GM23338 (cell line): ENCODE results near the gene TMBIM6. TPM values are rescaled to one million over a fixed set of nuclear protein-coding genes. Genes with fewer than 3 reads are reported as not detected.

Source experiments
- ATAC-seq: fragments of 200-7000 bp; cut with Tn5 transposase; 3 replicates; pipeline ENCODE4 v1.9.1; 2020
- DNase-seq: peaks from one replicate; pipeline ENCODE4 v3.0.0-alpha.2; 2015; ENCODE audit warnings: low spot score
- H2AFZ ChIP-seq: fragments of 200-600 bp; sonication (generic); 2 replicates; pipeline ENCODE4 v1.8.0; 2016; ENCODE audit warnings: antibody characterized with exemption, mild to moderate bottlenecking, moderate library complexity
- H3F3A ChIP-seq: fragments of 200-600 bp; sonication (generic); replicated peaks from 2 replicates; pipeline ENCODE4 v1.8.0; 2017; ENCODE audit warnings: antibody characterized with exemption, mixed run types, low read depth
- H3K27ac ChIP-seq: fragments of 200-600 bp; sonication (generic); 2 replicates; pipeline ENCODE4 v1.6.1; 2016; ENCODE audit warnings: low read depth
- H3K27me3 ChIP-seq: fragments of 200-600 bp; sonication (generic); 2 replicates; pipeline ENCODE4 v1.8.0; 2016; ENCODE audit warnings: mild to moderate bottlenecking, mixed run types, moderate library complexity; ENCODE audit not compliant: insufficient read depth
- H3K36me3 ChIP-seq: fragments of 200-600 bp; sonication (generic); 2 replicates; pipeline ENCODE4 v1.8.0; 2016; ENCODE audit warnings: mild to moderate bottlenecking; ENCODE audit not compliant: insufficient read depth
- H3K4me1 ChIP-seq: fragments of 200-600 bp; sonication (generic); 2 replicates; pipeline ENCODE4 v1.8.0; 2016; ENCODE audit warnings: mild to moderate bottlenecking, moderate library complexity; ENCODE audit not compliant: insufficient read depth
- H3K4me2 ChIP-seq: fragments of 200-600 bp; sonication (generic); 2 replicates; pipeline ENCODE4 v1.7.1; 2017; ENCODE audit warnings: mixed run types
- H3K4me3 ChIP-seq: fragments of 200-600 bp; sonication (generic); 2 replicates; pipeline ENCODE4 v1.6.1; 2016; ENCODE audit warnings: mixed run types
- H3K79me2 ChIP-seq: fragments of 200-600 bp; sonication (generic); replicated peaks from 2 replicates; pipeline ENCODE4 v1.8.0; 2017; ENCODE audit warnings: mild to moderate bottlenecking; ENCODE audit not compliant: insufficient read depth
- H3K9me2 ChIP-seq: fragments of 200-600 bp; sonication (generic); 2 replicates; pipeline ENCODE4 v1.8.0; 2017; ENCODE audit not compliant: insufficient read depth
- H4K20me1 ChIP-seq: fragments of 200-600 bp; sonication (generic); replicated peaks from 2 replicates; pipeline ENCODE4 v1.8.0; 2017; ENCODE audit warnings: mild to moderate bottlenecking; ENCODE audit not compliant: insufficient read depth
- H3K27ac Mint-ChIP-seq: 2 replicates; pipeline ENCODE4 v1.8.0; 2020; ENCODE audit warnings: inconsistent platforms, mild to moderate bottlenecking, moderate library complexity, mixed read lengths
- H3K27me3 Mint-ChIP-seq: 3 replicates; pipeline ENCODE4 v1.8.0; 2022; ENCODE audit warnings: low read depth, mild to moderate bottlenecking, moderate library complexity, mixed read lengths, inconsistent platforms; ENCODE audit not compliant: insufficient read depth, poor library complexity
- H3K36me3 Mint-ChIP-seq: 3 replicates; pipeline ENCODE4 v1.8.0; 2021; ENCODE audit warnings: low read depth, mild to moderate bottlenecking, inconsistent platforms, moderate library complexity, mixed read lengths
- H3K4me1 Mint-ChIP-seq: 3 replicates; pipeline ENCODE4 v1.8.0; 2020; ENCODE audit warnings: mild to moderate bottlenecking, inconsistent platforms, mixed read lengths
- H3K4me3 Mint-ChIP-seq: 3 replicates; pipeline ENCODE4 v1.8.0; 2021; ENCODE audit warnings: moderate library complexity, mild to moderate bottlenecking, inconsistent platforms, mixed read lengths
- H3K9me3 Mint-ChIP-seq: 3 replicates; pipeline ENCODE4 v1.8.0; 2020; ENCODE audit warnings: moderate library complexity, mild to moderate bottlenecking, inconsistent platforms, mixed read lengths
- CREB1 ChIP-seq: fragments of 250-450 bp; sonication (Bioruptor Pico); IDR thresholded peaks from 2 replicates; pipeline ENCODE4 v1.5.0; 2020; ENCODE audit warnings: low read depth, mild to moderate bottlenecking, moderate library complexity
- EZH2 ChIP-seq: fragments of 200-600 bp; sonication (generic); IDR thresholded peaks from one replicate; pipeline ENCODE4 v1.8.0; 2017; ENCODE audit warnings: antibody characterized with exemption, mild to moderate bottlenecking, low read depth; ENCODE audit not compliant: unreplicated experiment
- EZH2phosphoT487 ChIP-seq: fragments of 200-600 bp; sonication (generic); IDR thresholded peaks from one replicate; pipeline ENCODE4 v1.8.1; 2018; ENCODE audit warnings: antibody characterized with exemption; ENCODE audit not compliant: unreplicated experiment
- JUNB ChIP-seq: IDR thresholded peaks from one replicate; pipeline ENCODE4 v1.6.1; 2016; ENCODE audit warnings: antibody characterized with exemption; ENCODE audit not compliant: unreplicated experiment
- NANOG ChIP-seq: IDR thresholded peaks from 2 replicates; pipeline ENCODE4 v1.6.1; 2016; ENCODE audit warnings: antibody characterized with exemption, borderline replicate concordance
- POLR2AphosphoS5 ChIP-seq: IDR thresholded peaks from 2 replicates; pipeline ENCODE4 v1.6.1; 2016; ENCODE audit warnings: antibody characterized with exemption, low read depth
- STAT1 ChIP-seq: IDR thresholded peaks from one replicate; pipeline ENCODE4 v1.6.1; 2016; ENCODE audit warnings: antibody characterized with exemption; ENCODE audit not compliant: unreplicated experiment
- ZNF114 ChIP-seq: fragments of 250-450 bp; sonication (Bioruptor Pico); IDR thresholded peaks from 2 replicates; pipeline ENCODE4 v1.5.0; 2020; ENCODE audit warnings: mild to moderate bottlenecking, moderate library complexity
- ZNF331 ChIP-seq: fragments of 250-450 bp; sonication (Bioruptor Pico); IDR thresholded peaks from 2 replicates; pipeline ENCODE4 v1.5.0; 2020; ENCODE audit warnings: low read depth, mild to moderate bottlenecking, moderate library complexity
- polyA plus RNA-seq: library from polyadenylated mRNA; unstranded; fragments of >200 nt; fragmentation: Nextera tagmentation; extraction: Ambion mirVana; gene quantifications from 2 replicates; pipeline ENCODE4 v1.2.1, GENCODE V29; 2016
- total RNA-seq: library from RNA; depleted of rRNA; stranded (reverse); fragments of >200 nt; shearing (Covaris generic); gene quantifications from 2 replicates; pipeline ENCODE4 v1.2.3, GENCODE V29; 2014
- TF ChIP-seq, protein P1 (sequence below): IDR thresholded peaks from 2 replicates; pipeline ENCODE4 v1.6.1; 2016; ENCODE audit warnings: antibody characterized with exemption
- TF ChIP-seq, protein P2 (sequence below): fragments of 250-450 bp; sonication (Bioruptor Pico); IDR thresholded peaks from 2 replicates; pipeline ENCODE4 v1.5.0; 2020; ENCODE audit warnings: mild to moderate bottlenecking, moderate library complexity
- TF ChIP-seq, protein P3 (sequence below), 2 experiments: fragments of 200-600 bp in 1 of 2; sonication (generic) in 1 of 2; conservative IDR thresholded peaks; 2 replicates each; pipeline versions ENCODE4 v1.5.1 to v1.6.1; 2016 to 2017; ENCODE audit warnings: antibody characterized with exemption in 2 of 2, low read depth in 2 of 2, mild to moderate bottlenecking in 2 of 2, moderate library complexity in 1 of 2
- TF ChIP-seq, protein P4 (sequence below): IDR thresholded peaks from one replicate; pipeline ENCODE4 v1.6.1; 2018; ENCODE audit warnings: antibody characterized with exemption; ENCODE audit not compliant: unreplicated experiment

TMBIM6 gene
- total and polyA plus RNA-seq, 2 experiments from 2014 or later, result 245 to 349 TPM

DNA sequence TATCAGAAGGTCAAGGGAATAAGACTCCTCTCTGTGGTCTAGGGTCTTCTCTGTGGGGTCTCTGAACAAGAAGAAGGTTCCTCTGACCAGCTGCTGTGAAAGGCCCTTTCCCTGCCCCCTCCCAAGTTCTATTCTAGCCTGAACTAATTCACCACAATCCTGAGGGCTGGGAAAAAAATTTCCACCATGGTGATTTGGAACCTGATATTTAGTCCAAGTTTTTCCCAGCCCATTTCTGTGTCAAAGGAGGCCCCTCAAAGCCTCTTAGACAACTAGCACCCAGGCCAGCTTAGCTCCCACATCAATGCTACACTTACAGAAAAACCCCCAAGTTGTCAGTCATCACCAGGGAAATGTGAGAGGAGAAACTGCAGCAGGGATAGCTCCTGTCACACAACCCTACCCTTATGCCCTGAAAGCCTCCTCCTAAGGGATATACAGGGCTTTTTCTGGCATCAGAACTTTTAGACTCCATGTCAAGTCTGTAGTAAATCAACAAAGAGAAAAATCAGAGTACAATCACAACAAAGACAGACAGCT, 38.6 kb upstream of the TMBIM6 start:
- no peak overlapping the region for H3K27ac ChIP-seq
- H3K27me3 ChIP-seq, result peaks cover 1% of the 10 kb centered on the region; the same call in 1 of the 2 replicates
- peaks cover 4% of the 10 kb centered on the region for H3K36me3 Mint-ChIP-seq
- no peak overlapping the region for H3K4me3 ChIP-seq
- ATAC-seq (no peak), DNase-seq (no peak)
- H3K4me2 ChIP-seq, result peak overlapping the region; percentile 40
- no peak overlapping the region for H2AFZ ChIP-seq
- TF ChIP-seq POLR2AphosphoS5, result no peak
- TF ChIP-seq ZNF331 (CRISPR knock-in tag), result no peak
- no peak for TF ChIP-seq ZNF114 (CRISPR knock-in tag)
- TF ChIP-seq STAT1, result no peak
- TF ChIP-seq, protein P1, sequence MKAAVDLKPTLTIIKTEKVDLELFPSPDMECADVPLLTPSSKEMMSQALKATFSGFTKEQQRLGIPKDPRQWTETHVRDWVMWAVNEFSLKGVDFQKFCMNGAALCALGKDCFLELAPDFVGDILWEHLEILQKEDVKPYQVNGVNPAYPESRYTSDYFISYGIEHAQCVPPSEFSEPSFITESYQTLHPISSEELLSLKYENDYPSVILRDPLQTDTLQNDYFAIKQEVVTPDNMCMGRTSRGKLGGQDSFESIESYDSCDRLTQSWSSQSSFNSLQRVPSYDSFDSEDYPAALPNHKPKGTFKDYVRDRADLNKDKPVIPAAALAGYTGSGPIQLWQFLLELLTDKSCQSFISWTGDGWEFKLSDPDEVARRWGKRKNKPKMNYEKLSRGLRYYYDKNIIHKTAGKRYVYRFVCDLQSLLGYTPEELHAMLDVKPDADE, result no peak
- no peak for TF ChIP-seq EZH2phosphoT487
- TF ChIP-seq EZH2, result no peak
- TF ChIP-seq JUNB, result no peak
- TF ChIP-seq, protein P2, sequence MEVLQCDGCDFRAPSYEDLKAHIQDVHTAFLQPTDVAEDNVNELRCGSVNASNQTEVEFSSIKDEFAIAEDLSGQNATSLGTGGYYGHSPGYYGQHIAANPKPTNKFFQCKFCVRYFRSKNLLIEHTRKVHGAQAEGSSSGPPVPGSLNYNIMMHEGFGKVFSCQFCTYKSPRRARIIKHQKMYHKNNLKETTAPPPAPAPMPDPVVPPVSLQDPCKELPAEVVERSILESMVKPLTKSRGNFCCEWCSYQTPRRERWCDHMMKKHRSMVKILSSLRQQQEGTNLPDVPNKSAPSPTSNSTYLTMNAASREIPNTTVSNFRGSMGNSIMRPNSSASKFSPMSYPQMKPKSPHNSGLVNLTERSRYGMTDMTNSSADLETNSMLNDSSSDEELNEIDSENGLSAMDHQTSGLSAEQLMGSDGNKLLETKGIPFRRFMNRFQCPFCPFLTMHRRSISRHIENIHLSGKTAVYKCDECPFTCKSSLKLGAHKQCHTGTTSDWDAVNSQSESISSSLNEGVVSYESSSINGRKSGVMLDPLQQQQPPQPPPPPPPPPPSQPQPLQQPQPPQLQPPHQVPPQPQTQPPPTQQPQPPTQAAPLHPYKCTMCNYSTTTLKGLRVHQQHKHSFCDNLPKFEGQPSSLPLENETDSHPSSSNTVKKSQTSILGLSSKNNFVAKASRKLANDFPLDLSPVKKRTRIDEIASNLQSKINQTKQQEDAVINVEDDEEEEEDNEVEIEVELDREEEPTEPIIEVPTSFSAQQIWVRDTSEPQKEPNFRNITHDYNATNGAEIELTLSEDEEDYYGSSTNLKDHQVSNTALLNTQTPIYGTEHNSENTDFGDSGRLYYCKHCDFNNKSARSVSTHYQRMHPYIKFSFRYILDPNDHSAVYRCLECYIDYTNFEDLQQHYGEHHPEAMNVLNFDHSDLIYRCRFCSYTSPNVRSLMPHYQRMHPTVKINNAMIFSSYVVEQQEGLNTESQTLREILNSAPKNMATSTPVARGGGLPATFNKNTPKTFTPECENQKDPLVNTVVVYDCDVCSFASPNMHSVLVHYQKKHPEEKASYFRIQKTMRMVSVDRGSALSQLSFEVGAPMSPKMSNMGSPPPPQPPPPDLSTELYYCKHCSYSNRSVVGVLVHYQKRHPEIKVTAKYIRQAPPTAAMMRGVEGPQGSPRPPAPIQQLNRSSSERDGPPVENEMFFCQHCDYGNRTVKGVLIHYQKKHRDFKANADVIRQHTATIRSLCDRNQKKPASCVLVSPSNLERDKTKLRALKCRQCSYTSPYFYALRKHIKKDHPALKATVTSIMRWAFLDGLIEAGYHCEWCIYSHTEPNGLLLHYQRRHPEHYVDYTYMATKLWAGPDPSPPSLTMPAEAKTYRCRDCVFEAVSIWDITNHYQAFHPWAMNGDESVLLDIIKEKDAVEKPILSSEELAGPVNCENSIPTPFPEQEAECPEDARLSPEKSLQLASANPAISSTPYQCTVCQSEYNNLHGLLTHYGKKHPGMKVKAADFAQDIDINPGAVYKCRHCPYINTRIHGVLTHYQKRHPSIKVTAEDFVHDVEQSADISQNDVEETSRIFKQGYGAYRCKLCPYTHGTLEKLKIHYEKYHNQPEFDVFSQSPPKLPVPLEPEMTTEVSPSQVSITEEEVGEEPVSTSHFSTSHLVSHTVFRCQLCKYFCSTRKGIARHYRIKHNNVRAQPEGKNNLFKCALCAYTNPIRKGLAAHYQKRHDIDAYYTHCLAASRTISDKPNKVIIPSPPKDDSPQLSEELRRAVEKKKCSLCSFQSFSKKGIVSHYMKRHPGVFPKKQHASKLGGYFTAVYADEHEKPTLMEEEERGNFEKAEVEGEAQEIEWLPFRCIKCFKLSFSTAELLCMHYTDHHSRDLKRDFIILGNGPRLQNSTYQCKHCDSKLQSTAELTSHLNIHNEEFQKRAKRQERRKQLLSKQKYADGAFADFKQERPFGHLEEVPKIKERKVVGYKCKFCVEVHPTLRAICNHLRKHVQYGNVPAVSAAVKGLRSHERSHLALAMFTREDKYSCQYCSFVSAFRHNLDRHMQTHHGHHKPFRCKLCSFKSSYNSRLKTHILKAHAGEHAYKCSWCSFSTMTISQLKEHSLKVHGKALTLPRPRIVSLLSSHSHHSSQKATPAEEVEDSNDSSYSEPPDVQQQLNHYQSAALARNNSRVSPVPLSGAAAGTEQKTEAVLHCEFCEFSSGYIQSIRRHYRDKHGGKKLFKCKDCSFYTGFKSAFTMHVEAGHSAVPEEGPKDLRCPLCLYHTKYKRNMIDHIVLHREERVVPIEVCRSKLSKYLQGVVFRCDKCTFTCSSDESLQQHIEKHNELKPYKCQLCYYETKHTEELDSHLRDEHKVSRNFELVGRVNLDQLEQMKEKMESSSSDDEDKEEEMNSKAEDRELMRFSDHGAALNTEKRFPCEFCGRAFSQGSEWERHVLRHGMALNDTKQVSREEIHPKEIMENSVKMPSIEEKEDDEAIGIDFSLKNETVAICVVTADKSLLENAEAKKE (CRISPR knock-in tag), result no peak
- TF ChIP-seq, protein P3, sequence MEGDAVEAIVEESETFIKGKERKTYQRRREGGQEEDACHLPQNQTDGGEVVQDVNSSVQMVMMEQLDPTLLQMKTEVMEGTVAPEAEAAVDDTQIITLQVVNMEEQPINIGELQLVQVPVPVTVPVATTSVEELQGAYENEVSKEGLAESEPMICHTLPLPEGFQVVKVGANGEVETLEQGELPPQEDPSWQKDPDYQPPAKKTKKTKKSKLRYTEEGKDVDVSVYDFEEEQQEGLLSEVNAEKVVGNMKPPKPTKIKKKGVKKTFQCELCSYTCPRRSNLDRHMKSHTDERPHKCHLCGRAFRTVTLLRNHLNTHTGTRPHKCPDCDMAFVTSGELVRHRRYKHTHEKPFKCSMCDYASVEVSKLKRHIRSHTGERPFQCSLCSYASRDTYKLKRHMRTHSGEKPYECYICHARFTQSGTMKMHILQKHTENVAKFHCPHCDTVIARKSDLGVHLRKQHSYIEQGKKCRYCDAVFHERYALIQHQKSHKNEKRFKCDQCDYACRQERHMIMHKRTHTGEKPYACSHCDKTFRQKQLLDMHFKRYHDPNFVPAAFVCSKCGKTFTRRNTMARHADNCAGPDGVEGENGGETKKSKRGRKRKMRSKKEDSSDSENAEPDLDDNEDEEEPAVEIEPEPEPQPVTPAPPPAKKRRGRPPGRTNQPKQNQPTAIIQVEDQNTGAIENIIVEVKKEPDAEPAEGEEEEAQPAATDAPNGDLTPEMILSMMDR (conservative IDR thresholded peaks at IDR 0.05; ENCODE audit: low read depth in 2 of 2), result no peak
- TF ChIP-seq CREB1 (CRISPR knock-in tag), result no peak
- TF ChIP-seq, protein P4, sequence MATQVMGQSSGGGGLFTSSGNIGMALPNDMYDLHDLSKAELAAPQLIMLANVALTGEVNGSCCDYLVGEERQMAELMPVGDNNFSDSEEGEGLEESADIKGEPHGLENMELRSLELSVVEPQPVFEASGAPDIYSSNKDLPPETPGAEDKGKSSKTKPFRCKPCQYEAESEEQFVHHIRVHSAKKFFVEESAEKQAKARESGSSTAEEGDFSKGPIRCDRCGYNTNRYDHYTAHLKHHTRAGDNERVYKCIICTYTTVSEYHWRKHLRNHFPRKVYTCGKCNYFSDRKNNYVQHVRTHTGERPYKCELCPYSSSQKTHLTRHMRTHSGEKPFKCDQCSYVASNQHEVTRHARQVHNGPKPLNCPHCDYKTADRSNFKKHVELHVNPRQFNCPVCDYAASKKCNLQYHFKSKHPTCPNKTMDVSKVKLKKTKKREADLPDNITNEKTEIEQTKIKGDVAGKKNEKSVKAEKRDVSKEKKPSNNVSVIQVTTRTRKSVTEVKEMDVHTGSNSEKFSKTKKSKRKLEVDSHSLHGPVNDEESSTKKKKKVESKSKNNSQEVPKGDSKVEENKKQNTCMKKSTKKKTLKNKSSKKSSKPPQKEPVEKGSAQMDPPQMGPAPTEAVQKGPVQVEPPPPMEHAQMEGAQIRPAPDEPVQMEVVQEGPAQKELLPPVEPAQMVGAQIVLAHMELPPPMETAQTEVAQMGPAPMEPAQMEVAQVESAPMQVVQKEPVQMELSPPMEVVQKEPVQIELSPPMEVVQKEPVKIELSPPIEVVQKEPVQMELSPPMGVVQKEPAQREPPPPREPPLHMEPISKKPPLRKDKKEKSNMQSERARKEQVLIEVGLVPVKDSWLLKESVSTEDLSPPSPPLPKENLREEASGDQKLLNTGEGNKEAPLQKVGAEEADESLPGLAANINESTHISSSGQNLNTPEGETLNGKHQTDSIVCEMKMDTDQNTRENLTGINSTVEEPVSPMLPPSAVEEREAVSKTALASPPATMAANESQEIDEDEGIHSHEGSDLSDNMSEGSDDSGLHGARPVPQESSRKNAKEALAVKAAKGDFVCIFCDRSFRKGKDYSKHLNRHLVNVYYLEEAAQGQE, result no peak
- TF ChIP-seq NANOG, result no peak
- H3F3A ChIP-seq, result 0 out of 2 replicates have a peak, but pooled peaks cover 3% of the 10 kb centered on the region
- peak overlapping the region; percentile 36 for H3K27ac Mint-ChIP-seq
- H3K36me3 ChIP-seq, result no peaks in the 10 kb centered on the region
- H3K27me3 Mint-ChIP-seq, result peaks cover 17% of the 10 kb centered on the region
- H3K4me3 Mint-ChIP-seq, result no peak overlapping the region; the same call in 2 of the 3 replicates
- H3K9me3 Mint-ChIP-seq, result no peaks in the 10 kb centered on the region; the same call in 2 of the 3 replicates
- H3K79me2 ChIP-seq, result peaks cover 75% of the 10 kb centered on the region
- H4K20me1 ChIP-seq, result peaks cover 10% of the 10 kb centered on the region; the same call in 1 of the 2 replicates
- no peaks in the 10 kb centered on the region for H3K9me2 ChIP-seq
- peaks cover 59% of the 10 kb centered on the region for H3K4me1 Mint-ChIP-seq
- peaks cover 54% of the 10 kb centered on the region for H3K4me1 ChIP-seq
